Smooth muscle cell (in vitro differentiated cells): ENCODE results near the gene MEST. TPM values are rescaled to one million over a fixed set of nuclear protein-coding genes. Genes with fewer than 3 reads are reported as not detected.

ENCODE experiments used
- DNase-seq: peaks from one replicate; lab custom pipeline; 2025; ENCODE audit not compliant: unreplicated experiment; lab: John Stamatoyannopoulos, UW
- H2AFZ ChIP-seq: fragments of 200-600 bp; sonication (generic); 2 replicates; pipeline ENCODE4 v1.6.0; 2016; ENCODE audit warnings: antibody characterized with exemption, low read depth, mild to moderate bottlenecking
- H3F3A ChIP-seq: fragments of 200-600 bp; sonication (generic); 2 replicates; pipeline ENCODE4 v1.6.0; 2017; ENCODE audit warnings: antibody characterized with exemption, low read depth
- H3K27ac ChIP-seq: fragments of 200-600 bp; sonication (generic); 2 replicates; pipeline ENCODE4 v1.5.1; 2016; ENCODE audit warnings: low read depth, mild to moderate bottlenecking
- H3K27me3 ChIP-seq: fragments of 200-600 bp; sonication (generic); 2 replicates; pipeline ENCODE4 v1.6.1; 2016; ENCODE audit warnings: low read depth, mild to moderate bottlenecking
- H3K36me3 ChIP-seq: fragments of 200-600 bp; sonication (generic); 2 replicates; pipeline ENCODE4 v1.5.1; 2016; ENCODE audit warnings: low read depth
- H3K4me1 ChIP-seq: fragments of 200-600 bp; sonication (generic); 2 replicates; pipeline ENCODE4 v1.5.1; 2016; ENCODE audit warnings: low read depth
- H3K4me2 ChIP-seq: fragments of 200-600 bp; sonication (generic); 2 replicates; pipeline ENCODE4 v1.6.0; 2016; ENCODE audit warnings: mild to moderate bottlenecking
- H3K4me3 ChIP-seq: fragments of 200-600 bp; sonication (generic); 2 replicates; pipeline ENCODE4 v1.5.1; 2016; ENCODE audit warnings: mild to moderate bottlenecking
- H3K79me2 ChIP-seq: fragments of 200-600 bp; sonication (generic); 2 replicates; pipeline ENCODE4 v1.6.0; 2016; ENCODE audit warnings: low read depth, mild to moderate bottlenecking
- H3K9ac ChIP-seq: fragments of 200-600 bp; sonication (generic); 2 replicates; pipeline ENCODE4 v1.6.0; 2016; ENCODE audit warnings: low read depth
- H3K9me3 ChIP-seq: fragments of 200-600 bp; sonication (generic); replicated peaks from 2 replicates; pipeline ENCODE4 v1.5.1; 2016; ENCODE audit warnings: low read depth
- H4K20me1 ChIP-seq: fragments of 200-600 bp; sonication (generic); 2 replicates; pipeline ENCODE4 v1.6.0; 2016; ENCODE audit warnings: low read depth
- WGBS: methylation state at CpG from one replicate; pipeline ENCODE4 v1.1.7; 2016; ENCODE audit warnings: low lambda C conversion rate; 5-methylcytosine and 5-hydroxymethylcytosine counted together
- polyA plus RNA-seq: library from polyadenylated mRNA; unstranded; fragments of >200 nt; fragmentation: Nextera tagmentation; extraction: Ambion mirVana; gene quantifications from 2 replicates; pipeline ENCODE4 v1.2.1, GENCODE V29; 2016
- total RNA-seq: library from RNA; depleted of rRNA; stranded (reverse); fragments of >200 nt; gene quantifications from 2 replicates; pipeline ENCODE4 v1.2.3, GENCODE V29; 2014
- TF ChIP-seq, protein P1 (sequence below): fragments of 200-600 bp; sonication (generic); IDR thresholded peaks from 2 replicates; pipeline ENCODE4 v1.5.1; 2017; ENCODE audit warnings: borderline replicate concordance, mild to moderate bottlenecking, antibody characterized with exemption; ENCODE audit not compliant: insufficient read depth, poor library complexity, severe bottlenecking

MEST gene
- total and polyA plus RNA-seq, 2 experiments from 2014 or later, result 1,229 to 1,655 TPM

DNA sequence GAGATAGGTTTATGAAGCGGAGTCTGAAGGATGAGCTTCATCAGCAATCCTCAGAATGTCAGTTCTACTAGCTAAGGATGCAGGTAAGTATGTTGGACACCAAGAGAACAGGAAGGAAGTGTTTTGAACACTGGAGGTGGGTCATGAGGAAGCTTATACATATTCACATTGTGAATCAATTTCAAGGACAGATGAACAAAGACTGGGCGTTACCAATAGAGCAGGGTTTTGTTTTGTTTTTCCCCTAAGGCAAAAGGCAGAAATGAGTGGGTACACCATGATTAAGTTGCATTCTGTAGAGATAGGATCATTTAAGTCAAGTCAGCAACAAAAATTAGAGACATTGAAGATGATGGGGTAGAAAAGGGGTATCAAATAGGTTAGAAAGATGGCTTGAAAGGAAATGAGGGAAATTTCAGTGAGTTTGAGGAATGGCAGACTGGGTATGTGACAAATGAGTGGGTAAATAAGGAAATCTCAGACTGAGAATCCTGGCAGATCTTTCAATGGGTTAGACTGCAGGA is 51.7 kb downstream of the MEST start:
- H3K36me3 ChIP-seq, result peaks cover 3% of the 10 kb centered on the region
- no peak overlapping the region for H2AFZ ChIP-seq
- H3K79me2 ChIP-seq, result no peaks in the 10 kb centered on the region
- H3K4me2 ChIP-seq, result no peak overlapping the region
- no peaks in the 10 kb centered on the region for H3K4me1 ChIP-seq
- no peaks in the 10 kb centered on the region for H3F3A ChIP-seq
- H3K4me3 ChIP-seq, result no peak overlapping the region
- H3K9me3 ChIP-seq, result no peaks in the 10 kb centered on the region
- 91% methylated on average over 2 of the region's 2 CpGs for WGBS
- H4K20me1 ChIP-seq, result no peaks in the 10 kb centered on the region
- no peak for DNase-seq
- TF ChIP-seq, protein P1, sequence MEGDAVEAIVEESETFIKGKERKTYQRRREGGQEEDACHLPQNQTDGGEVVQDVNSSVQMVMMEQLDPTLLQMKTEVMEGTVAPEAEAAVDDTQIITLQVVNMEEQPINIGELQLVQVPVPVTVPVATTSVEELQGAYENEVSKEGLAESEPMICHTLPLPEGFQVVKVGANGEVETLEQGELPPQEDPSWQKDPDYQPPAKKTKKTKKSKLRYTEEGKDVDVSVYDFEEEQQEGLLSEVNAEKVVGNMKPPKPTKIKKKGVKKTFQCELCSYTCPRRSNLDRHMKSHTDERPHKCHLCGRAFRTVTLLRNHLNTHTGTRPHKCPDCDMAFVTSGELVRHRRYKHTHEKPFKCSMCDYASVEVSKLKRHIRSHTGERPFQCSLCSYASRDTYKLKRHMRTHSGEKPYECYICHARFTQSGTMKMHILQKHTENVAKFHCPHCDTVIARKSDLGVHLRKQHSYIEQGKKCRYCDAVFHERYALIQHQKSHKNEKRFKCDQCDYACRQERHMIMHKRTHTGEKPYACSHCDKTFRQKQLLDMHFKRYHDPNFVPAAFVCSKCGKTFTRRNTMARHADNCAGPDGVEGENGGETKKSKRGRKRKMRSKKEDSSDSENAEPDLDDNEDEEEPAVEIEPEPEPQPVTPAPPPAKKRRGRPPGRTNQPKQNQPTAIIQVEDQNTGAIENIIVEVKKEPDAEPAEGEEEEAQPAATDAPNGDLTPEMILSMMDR, result no peak
- no peak overlapping the region for H3K27ac ChIP-seq
- H3K9ac ChIP-seq, result no peak overlapping the region
- no peaks in the 10 kb centered on the region for H3K27me3 ChIP-seq

DNA sequence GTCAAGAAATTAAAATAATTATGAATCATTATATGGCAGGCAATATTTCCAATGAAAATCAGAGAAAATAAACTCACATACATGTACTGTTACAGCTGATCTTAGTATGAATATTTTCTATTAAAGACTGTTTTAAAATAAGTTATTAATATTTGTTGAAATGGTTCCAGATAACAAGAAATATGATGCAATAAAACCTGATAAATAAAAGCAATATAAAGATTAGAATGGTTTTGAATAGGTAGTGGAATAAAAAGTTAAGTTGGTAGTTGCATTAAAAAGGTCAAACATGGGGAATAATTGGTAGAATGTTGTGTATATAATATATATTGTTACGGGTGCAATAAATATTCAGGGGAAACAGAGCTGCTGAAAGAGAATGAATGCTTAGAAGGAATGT is 52.5 kb downstream of the MEST start:
- Histone ChIP-seq H3K79me2 (no peaks in the 10 kb centered on the region), H3K4me2 (no peak overlapping the region), H3K27me3 (no peaks in the 10 kb centered on the region), H3K27ac (no peak overlapping the region), H3K36me3 (peaks cover 6% of the 10 kb centered on the region), H3K4me3 (no peak overlapping the region), H2AFZ (no peak overlapping the region), H3K4me1 (no peaks in the 10 kb centered on the region), H3F3A (peaks cover under 1% of the 10 kb centered on the region), H3K9ac (no peak overlapping the region), H3K9me3 (no peaks in the 10 kb centered on the region), H4K20me1 (no peaks in the 10 kb centered on the region)
- 96% methylated on average over 1 of the region's 1 CpG for WGBS
- no peak for DNase-seq
- TF ChIP-seq, protein P1, result no peak

DNA sequence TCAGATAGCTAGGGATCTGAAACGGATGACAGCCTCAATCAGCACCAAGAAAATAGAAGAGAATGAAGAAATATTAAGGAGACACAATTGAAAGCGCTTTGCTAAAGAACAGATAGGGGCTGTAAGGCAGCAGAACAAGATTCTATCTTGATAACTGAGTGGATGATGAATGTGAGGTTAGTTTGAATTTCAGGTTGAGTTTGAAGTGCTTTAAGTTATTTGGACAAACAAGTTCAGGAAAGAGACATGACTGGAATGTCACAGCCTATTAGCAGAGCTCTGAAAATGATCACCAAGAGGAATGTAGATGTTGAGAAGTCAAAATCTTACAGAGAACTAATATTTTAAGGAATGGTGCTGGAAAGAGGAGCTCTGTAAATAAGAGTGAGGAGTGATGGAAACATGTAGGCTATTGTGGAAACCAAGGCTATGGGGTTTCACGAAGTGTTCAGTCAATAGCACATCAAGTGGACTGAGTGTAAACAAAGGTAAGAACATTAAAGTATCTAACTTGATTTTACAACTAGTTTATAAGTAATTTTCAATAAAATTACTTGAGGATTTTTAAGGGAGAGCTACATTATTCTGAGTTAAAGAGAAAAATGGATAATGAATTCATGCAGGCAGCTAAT is 61.6 kb downstream of the MEST start:
- H3K36me3 ChIP-seq, result peaks cover 4% of the 10 kb centered on the region
- no peaks in the 10 kb centered on the region for H4K20me1 ChIP-seq
- H3K9me3 ChIP-seq, result no peaks in the 10 kb centered on the region
- H3K4me3 ChIP-seq, result no peak overlapping the region
- WGBS, result 90% methylated on average over 3 of the region's 3 CpGs
- no peaks in the 10 kb centered on the region for H3K27me3 ChIP-seq
- DNase-seq, result no peak
- no peak overlapping the region for H3K27ac ChIP-seq
- H2AFZ ChIP-seq, result no peak overlapping the region
- no peak overlapping the region for H3K9ac ChIP-seq
- H3F3A ChIP-seq, result peaks cover 2% of the 10 kb centered on the region
- H3K4me2 ChIP-seq, result no peak overlapping the region
- TF ChIP-seq, protein P1, result no peak
- H3K4me1 ChIP-seq, result no peaks in the 10 kb centered on the region
- no peaks in the 10 kb centered on the region for H3K79me2 ChIP-seq

DNA sequence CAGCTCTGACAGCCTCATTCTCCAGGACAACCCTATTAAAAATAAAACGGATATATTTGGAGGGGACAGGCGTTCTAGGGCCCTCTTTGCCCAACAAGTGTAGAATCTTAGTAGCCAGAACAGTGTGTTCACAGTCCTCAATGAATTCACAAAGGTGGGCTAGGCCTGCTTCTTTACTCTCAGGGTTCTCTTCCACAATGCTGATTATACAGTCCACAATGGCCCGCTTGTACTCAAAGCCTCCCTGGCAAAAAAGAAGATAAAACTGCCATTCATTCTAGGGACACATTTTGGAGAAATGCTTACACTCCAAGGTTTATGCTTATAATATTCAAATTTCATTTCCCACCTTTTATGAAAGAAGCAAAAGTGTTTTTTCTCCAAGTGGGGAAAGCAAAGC is 62.6 kb downstream of the MEST start:
- no peak overlapping the region for H2AFZ ChIP-seq
- TF ChIP-seq, protein P1, result no peak
- H3K27ac ChIP-seq, result peak overlapping the region; percentile 4
- no peaks in the 10 kb centered on the region for H3K27me3 ChIP-seq
- no peaks in the 10 kb centered on the region for H3K9me3 ChIP-seq
- no peak overlapping the region for H3K4me2 ChIP-seq
- no peak overlapping the region for H3K9ac ChIP-seq
- H3K4me3 ChIP-seq, result no peak overlapping the region
- no peaks in the 10 kb centered on the region for H3K79me2 ChIP-seq
- no peaks in the 10 kb centered on the region for H4K20me1 ChIP-seq
- no peak for DNase-seq
- no peaks in the 10 kb centered on the region for H3K36me3 ChIP-seq
- peaks cover under 1% of the 10 kb centered on the region for H3F3A ChIP-seq
- H3K4me1 ChIP-seq, result no peaks in the 10 kb centered on the region
- WGBS, result 64% methylated on average over 3 of the region's 3 CpGs
